HFF-Myc (cell line): ENCODE data around the gene MICU1.
"Not testable (repeated sequence)": the region's sequence is repeated elsewhere in the genome, so short reads cannot be mapped to it uniquely, and the experiment has no call there.

Experiments
- DNase-seq: peaks from one replicate; pipeline ENCODE4 v3.0.0-alpha.2; 2011; ENCODE audit warnings: low read depth; ENCODE audit errors: extremely low read depth
- H3K4me3 ChIP-seq: replicated peaks from 2 replicates; pipeline ENCODE4 v1.5.1; 2011; ENCODE audit warnings: low read depth, mild to moderate bottlenecking, control low read depth, low read length
- CTCF ChIP-seq: IDR thresholded peaks from 2 replicates; pipeline ENCODE4 v1.5.1; 2012; ENCODE audit warnings: mild to moderate bottlenecking, low read depth, low read length, control low read depth; ENCODE audit errors: missing control alignments

The MICU1 gene

GRCh38 chr10:72648301-72648700, 22.4 kb upstream of the MICU1 start:
- no peak for DNase-seq
- TF ChIP-seq CTCF: no peak
- no peak overlapping the region for H3K4me3 ChIP-seq

DNA sequence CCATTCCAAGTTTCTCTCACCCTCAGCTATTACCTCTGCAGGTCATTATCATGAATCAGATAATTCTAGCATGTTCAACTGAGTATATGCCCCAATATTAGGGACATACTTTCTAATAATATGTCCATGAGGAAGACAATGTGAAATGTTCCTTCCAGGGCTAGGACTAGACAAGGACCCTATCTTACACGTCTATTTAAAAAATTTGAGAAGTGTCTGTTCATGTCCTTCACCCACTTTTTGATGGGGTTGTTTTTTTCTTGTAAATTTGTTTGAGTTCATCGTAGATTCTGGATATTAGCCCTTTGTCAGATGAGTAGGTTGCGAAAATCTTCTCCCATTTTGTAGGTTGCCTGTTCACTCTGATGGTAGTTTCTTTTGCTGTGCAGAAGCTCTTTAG, 21.1 kb upstream of the MICU1 start:
- DNase-seq, H3K4me3 ChIP-seq: not testable (repeated sequence)

- no peak overlapping the region for H3K4me3 ChIP-seq
- DNase-seq: no peak
- TF ChIP-seq CTCF: no peak
These were observed 19.5 kb upstream of the MICU1 start for GRCh38 chr10:72645263-72645858.

GRCh38 chr10:72642318-72642717, 16.4 kb upstream of the MICU1 start:
- H3K4me3 ChIP-seq: no peak overlapping the region
- DNase-seq: no peak
- TF ChIP-seq CTCF: no peak

- no peak for TF ChIP-seq CTCF
- DNase-seq: no peak
- no peak overlapping the region for H3K4me3 ChIP-seq
These were observed 13.6 kb upstream of the MICU1 start for GRCh38 chr10:72639441-72639873.

DNA sequence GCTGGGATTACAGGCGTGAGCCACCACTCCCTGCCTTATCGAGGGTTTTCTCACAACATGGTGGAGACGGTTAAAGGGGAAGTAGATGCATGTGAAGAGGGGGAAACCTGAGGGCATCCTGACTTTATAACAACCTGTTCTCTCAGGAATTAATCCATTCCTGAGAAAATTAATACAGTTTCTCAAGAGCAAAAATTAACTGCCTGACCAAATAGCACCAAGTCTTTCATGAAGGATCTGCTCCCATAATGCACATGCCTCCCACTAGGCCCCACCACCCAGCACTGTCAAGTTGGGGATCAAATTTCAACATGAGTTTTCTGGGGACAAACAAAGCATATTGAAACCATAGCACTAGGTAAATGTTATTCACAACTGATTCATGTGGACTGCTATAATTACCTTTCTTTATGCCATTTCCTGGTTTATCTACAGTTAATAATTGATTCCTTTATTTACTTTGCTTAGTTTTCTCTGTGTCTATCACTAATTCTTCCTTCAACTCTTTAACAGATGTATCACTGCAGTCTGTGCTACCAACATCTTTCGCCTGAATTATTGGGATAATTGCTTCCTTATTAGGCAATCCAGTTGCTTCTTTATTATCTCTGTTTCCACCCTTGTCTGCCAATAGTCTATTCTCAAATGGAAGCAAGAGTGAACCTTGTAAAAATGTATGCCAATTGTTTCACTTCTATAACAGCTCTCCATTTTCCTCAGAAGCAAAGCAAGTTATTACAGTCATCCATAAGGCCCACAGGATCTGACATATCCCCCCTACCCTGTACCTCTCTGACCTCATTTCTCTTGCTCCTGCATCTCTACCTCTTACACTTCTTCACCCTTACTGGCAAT, 12.9 kb upstream of the MICU1 start:
- no peak for TF ChIP-seq CTCF
- no peak for DNase-seq

GRCh38 chr10:72637398-72637857, 11.5 kb upstream of the MICU1 start:
- no peak for DNase-seq
- H3K4me3 ChIP-seq: no peak overlapping the region
- TF ChIP-seq CTCF: no peak

More for the DNA sequence above, 12.9 kb upstream of the MICU1 start:
- no peak overlapping the region for H3K4me3 ChIP-seq
